OCI-LY7 (cell line): ENCODE data around the gene TRAF1. TPM values are rescaled to one million over a fixed set of nuclear protein-coding genes. Genes with fewer than 3 reads are reported as not detected.

ENCODE experiments used
- BruUV-seq: library from RNA; stranded (reverse); fragments of 400-500 nt; replicated peaks from 2 replicates; lab custom pipeline; 2021; lab: Mats Ljungman, UMichigan
- CTCF ChIA-PET: fragments of 300-600 bp; sonication (Branson Sonifier 250); formaldehyde crosslinking; loops from one replicate; lab custom pipeline; 2022; ENCODE audit warnings: antibody characterized with exemption; ENCODE audit not compliant: unreplicated experiment; lab: Charles Lee
- POLR2A ChIA-PET: fragments of 300-600 bp; sonication (Branson Sonifier 250); formaldehyde crosslinking; loops from one replicate; lab custom pipeline; 2022; ENCODE audit warnings: antibody characterized with exemption; lab: Charles Lee
- DNase-seq: peaks from one replicate; pipeline ENCODE4 v3.0.0-alpha.2; 2015; ENCODE audit warnings: low spot score
- H2AFZ ChIP-seq: fragments of 200-600 bp; sonication (generic), shearing (Covaris generic); 2 replicates; pipeline ENCODE4 v1.6.1; 2014; ENCODE audit warnings: mild to moderate bottlenecking, antibody characterized with exemption, low read length, moderate library complexity
- H3K27ac ChIP-seq: fragments of 200-600 bp; sonication (generic); 2 replicates; pipeline ENCODE4 v1.5.1; 2014; ENCODE audit warnings: mixed run types, low read depth, mild to moderate bottlenecking, moderate library complexity, low read length, inconsistent platforms; ENCODE audit not compliant: poor library complexity, severe bottlenecking
- H3K36me3 ChIP-seq: fragments of 200-600 bp; sonication (generic); 2 replicates; pipeline ENCODE4 v1.6.1; 2014; ENCODE audit warnings: mild to moderate bottlenecking, antibody characterized with exemption, low read length, moderate library complexity, mixed read lengths; ENCODE audit not compliant: insufficient read depth
- H3K4me1 ChIP-seq: fragments of 200-600 bp; sonication (generic); 2 replicates; pipeline ENCODE4 v1.5.1; 2014; ENCODE audit warnings: mild to moderate bottlenecking, low read length; ENCODE audit not compliant: insufficient read depth, poor library complexity, severe bottlenecking
- H3K4me2 ChIP-seq: fragments of 200-600 bp; sonication (generic); 2 replicates; pipeline ENCODE4 v1.6.1; 2014; ENCODE audit warnings: mild to moderate bottlenecking, low read length
- H3K4me3 ChIP-seq: fragments of 200-600 bp; sonication (generic); 2 replicates; pipeline ENCODE4 v1.5.1; 2014; ENCODE audit warnings: mild to moderate bottlenecking, low read depth, low read length; ENCODE audit not compliant: poor library complexity, severe bottlenecking
- H3K79me2 ChIP-seq: fragments of 200-600 bp; sonication (generic); 2 replicates; pipeline ENCODE4 v1.6.1; 2016; ENCODE audit warnings: low read depth, mild to moderate bottlenecking, low read length, moderate library complexity, mixed read lengths; ENCODE audit not compliant: insufficient read depth
- H3K9me2 ChIP-seq: fragments of 200-600 bp; sonication (generic); 2 replicates; pipeline ENCODE4 v1.6.1; 2016; ENCODE audit warnings: mild to moderate bottlenecking, low read length, mixed read lengths; ENCODE audit not compliant: insufficient read depth
- H3K9me3 ChIP-seq: fragments of 200-600 bp; sonication (generic); 2 replicates; pipeline ENCODE4 v1.6.1; 2014; ENCODE audit warnings: mild to moderate bottlenecking, mixed run types, low read length, mixed read lengths
- H4K20me1 ChIP-seq: fragments of 200-600 bp; sonication (generic); 2 replicates; pipeline ENCODE4 v1.6.1; 2014; ENCODE audit warnings: mild to moderate bottlenecking, antibody characterized with exemption, low read length, moderate library complexity, mixed read lengths; ENCODE audit not compliant: insufficient read depth
- CTCF ChIP-seq: fragments of 200-600 bp; sonication (generic); conservative IDR thresholded peaks from 2 replicates; pipeline ENCODE4 v1.5.1; 2014; ENCODE audit warnings: mild to moderate bottlenecking, antibody characterized with exemption, low read length, moderate library complexity, mixed read lengths
- EZH2phosphoT487 ChIP-seq: fragments of 200-600 bp; sonication (generic); IDR thresholded peaks from 2 replicates; pipeline ENCODE4 v1.6.1; 2018; ENCODE audit warnings: low read depth, borderline replicate concordance, mild to moderate bottlenecking, mixed run types, antibody characterized with exemption, low read length, moderate library complexity, mixed read lengths
- intact Hi-C: fragments of 100-400 bp; cut with micrococcal nuclease; formaldehyde crosslinking; loops from one replicate; pipeline ENCODE4 v1.10.0; 2022; ENCODE audit not compliant: unreplicated experiment
- total RNA-seq, 2 experiments: library from RNA; depleted of rRNA in 1 of 2; stranded (reverse); fragments of >200 nt in 1 of 2; shearing (Covaris generic) in 1 of 2; gene quantifications; 2 replicates each; pipeline ENCODE4 v1.2.3, GENCODE V29; 2014 to 2022

The TRAF1 gene
- total RNA-seq, 2 experiments from 2014 or later = 24.2 to 50.5 TPM

GRCh38 chr9:120916588-120916987 lies 10.0 kb downstream of the TRAF1 start:
- no peak for DNase-seq
- H3K4me3 ChIP-seq = no peak overlapping the region
- ChIA-PET CTCF (interaction anchor here (0.8 to 1.9 kb wide), 4 partner anchors 10 to 13 kb away, joined by 3 to 5 read pairs (median 4); no protein-coding TSS in a partner anchor), POLR2A (interaction anchor here (0.6 to 2.5 kb wide), 7 partner anchors 9 to 335 kb away, joined by 3 to 15 read pairs (median 4); partner anchors contain the start of gene TRAF1)
- no peak for TF ChIP-seq EZH2phosphoT487
- TF ChIP-seq CTCF = no peak
- H2AFZ ChIP-seq = no peak overlapping the region
- no TSS peak for BruUV-seq
- intact Hi-C loops = no loop called here
- H3K4me2 ChIP-seq = 0 out of 2 replicates have a peak overlapping the region, but pooled peaks have one; percentile 24
- H3K36me3 ChIP-seq = peaks cover 40% of the 10 kb centered on the region
- peaks cover 31% of the 10 kb centered on the region for H3K4me1 ChIP-seq
- no peaks in the 10 kb centered on the region for H3K9me2 ChIP-seq
- H3K79me2 ChIP-seq = no peaks in the 10 kb centered on the region
- H4K20me1 ChIP-seq = no peaks in the 10 kb centered on the region
- H3K9me3 ChIP-seq = no peaks in the 10 kb centered on the region
- H3K27ac ChIP-seq = no peak overlapping the region

GRCh38 chr9:120915854-120916470 lies 10.6 kb downstream of the TRAF1 start:
- TF ChIP-seq CTCF (no peak), EZH2phosphoT487 (no peak)
- Histone ChIP-seq H4K20me1 (no peaks in the 10 kb centered on the region), H3K36me3 (peaks cover 44% of the 10 kb centered on the region), H3K79me2 (no peaks in the 10 kb centered on the region), H3K4me1 (peaks cover 25% of the 10 kb centered on the region), H3K4me2 (peak overlapping the region; percentile 24; the same call in 1 of the 2 replicates), H3K9me3 (no peaks in the 10 kb centered on the region), H3K9me2 (no peaks in the 10 kb centered on the region), H2AFZ (no peak overlapping the region), H3K27ac (no peak overlapping the region), H3K4me3 (no peak overlapping the region)
- DNase-seq = peak; percentile 31
- intact Hi-C loops = no loop called here
- no TSS peak for BruUV-seq
- ChIA-PET POLR2A (interaction anchor here (0.8 to 2.5 kb wide), 4 partner anchors 9 to 15 kb away, joined by 3 to 15 read pairs (median 4); partner anchors contain the start of gene TRAF1), CTCF (no interaction called here)

- Histone ChIP-seq H3K9me3 (no peaks in the 10 kb centered on the region), H3K36me3 (peaks cover 50% of the 10 kb centered on the region), H3K4me3 (no peak overlapping the region), H3K9me2 (no peaks in the 10 kb centered on the region), H2AFZ (no peak overlapping the region), H3K27ac (no peak overlapping the region), H4K20me1 (no peaks in the 10 kb centered on the region), H3K4me2 (no peak overlapping the region), H3K79me2 (no peaks in the 10 kb centered on the region), H3K4me1 (peaks cover 15% of the 10 kb centered on the region)
- intact Hi-C loops = no loop called here
- DNase-seq = no peak
- TF ChIP-seq EZH2phosphoT487 (no peak), CTCF (no peak)
- CTCF ChIA-PET = interaction anchor here (0.6 kb wide), 1 partner anchor 11 kb away, joined by 3 read pairs; no protein-coding TSS in a partner anchor
- POLR2A ChIA-PET = interaction anchor here (2.5 kb wide), 1 partner anchor 10 kb away, joined by 15 read pairs; the partner anchor contains the start of gene TRAF1
- no TSS peak for BruUV-seq
Measured at GRCh38 chr9:120914953-120915352, 11.6 kb downstream of the TRAF1 start.
